Transverse colon (tissue), 4 donors: ENCODE data around the gene ZNF664. TPM values are rescaled to one million over a fixed set of nuclear protein-coding genes. Genes with fewer than 3 reads are reported as not detected.

ENCODE experiments used
- DNase-seq: peaks from one replicate; pipeline ENCODE4 v3.0.0-alpha.2; 2019
- H3K27ac ChIP-seq, 4 donors: fragments of 200-600 bp; sonication (generic); 2 replicates each; pipeline ENCODE4 v1.5.1; 2016 to 2018; ENCODE audit warnings: inconsistent platforms in 4 of 4
- H3K27me3 ChIP-seq: fragments of 200-600 bp; sonication (generic); 2 replicates; pipeline ENCODE4 v1.5.1; 2017; ENCODE audit warnings: inconsistent platforms
- H3K36me3 ChIP-seq, 4 donors: fragments of 200-600 bp; sonication (generic); 2 replicates each; pipeline ENCODE4 v1.5.1; 2017 to 2019; ENCODE audit warnings: inconsistent platforms in 4 of 4
- H3K4me1 ChIP-seq, 4 donors: fragments of 200-600 bp; sonication (generic); 2 replicates each; pipeline ENCODE4 v1.5.1; 2017 to 2020; ENCODE audit warnings: inconsistent platforms in 4 of 4
- H3K4me3 ChIP-seq, 4 donors: fragments of 200-600 bp; sonication (generic); 1 replicate in 1 of 4; 2 replicates in 3 of 4; pipeline versions ENCODE4 v1.5.1 to v1.6.1; 2017 to 2019; ENCODE audit warnings: inconsistent platforms in 4 of 4
- H3K9me3 ChIP-seq, 2 donors: fragments of 200-600 bp; sonication (generic); 2 replicates each; pipeline ENCODE4 v1.5.1; 2017 to 2019; ENCODE audit warnings: inconsistent platforms in 2 of 2
- CTCF ChIP-seq, 5 experiments: fragments of 200-600 bp in 3 of 5; fragments of 450-650 bp in 2 of 5; sonication (generic) in 3 of 5; IDR thresholded peaks; 1 replicate in 2 of 5; 2 replicates in 3 of 5; pipeline ENCODE4 v1.5.1; 2016 to 2017; ENCODE audit warnings: antibody characterized with exemption in 5 of 5, inconsistent platforms in 3 of 5, mild to moderate bottlenecking in 2 of 5, moderate library complexity in 1 of 5
- EP300 ChIP-seq: sonication (generic); formaldehyde crosslinking; IDR thresholded peaks from one replicate; pipeline ENCODE4 v1.6.1; 2017; ENCODE audit warnings: antibody characterized with exemption, low read depth
- POLR2A ChIP-seq: fragments of 450-650 bp; IDR thresholded peaks from one replicate; pipeline ENCODE4 v1.6.1; 2016; ENCODE audit warnings: antibody characterized with exemption, mild to moderate bottlenecking, moderate library complexity
- POLR2AphosphoS5 ChIP-seq, 3 donors: sonication (generic); formaldehyde crosslinking; IDR thresholded peaks; one replicate each; pipeline ENCODE4 v1.6.1; 2016; ENCODE audit warnings: antibody characterized with exemption in 3 of 3
- WGBS, 2 donors: methylation state at CpG; one replicate each; pipeline ENCODE4 v1.1.5; 2018; ENCODE audit warnings: low coverage in 1 of 2; 5-methylcytosine and 5-hydroxymethylcytosine counted together
- in situ Hi-C, 4 donors: fragments of 200-750 bp; cut with MboI; loops; one replicate each; pipeline versions ENCODE4 v1.15.0 to v1.15.1; 2017; ENCODE audit warnings: low sequenced_read_pairs in 3 of 4, low pct_ligation_motif_present in 1 of 4, low pct_unique_long_range_greater_than_20kb in 1 of 4
- intact Hi-C: fragments of 100-400 bp; cut with DNase I; formaldehyde crosslinking; loops from one replicate; pipeline ENCODE4 v1.15.1; 2023; ENCODE audit warnings: low total_unique reads
- total RNA-seq, 4 donors: library from RNA; depleted of rRNA; stranded (reverse); fragments of >200 nt; gene quantifications; one replicate each; pipeline ENCODE4 v1.1.0, GENCODE V29; 2016

Gene ZNF664
- total RNA-seq, 4 donors from 2014 or later, result 84.4 to 144 (median 103) TPM

- no peak for DNase-seq
- Histone ChIP-seq H3K4me1 (no peaks in the 10 kb centered on the region), H3K9me3 (no peaks in the 10 kb centered on the region), H3K27ac (no peak overlapping the region), H3K36me3 (no peaks in the 10 kb centered on the region), H3K4me3 (no peak overlapping the region), H3K27me3 (no peaks in the 10 kb centered on the region)
- intact Hi-C loops (loop anchor here (5.0 kb wide), 1 partner anchor 737 kb away; no protein-coding TSS in a partner anchor), in situ Hi-C loops (loop anchor here in 2 of 4 donors (10.0 to 25.0 kb wide), 2 partner anchors 277 to 730 kb away; no protein-coding TSS in a partner anchor)
- no peak for TF ChIP-seq POLR2A
- no peak for TF ChIP-seq CTCF (IDR thresholded peaks at IDR 0.05)
- TF ChIP-seq EP300, result no peak
- no peak for TF ChIP-seq POLR2AphosphoS5 (IDR thresholded peaks at IDR 0.05)
- WGBS, 2 donors, result 68 to 78% methylated on average over 2 of the region's 2 CpGs
Observed at GRCh38 chr12:124035163-124035562, 62.1 kb downstream of the ZNF664 start.

- DNase-seq, result no peak
- Histone ChIP-seq H3K36me3 (no peaks in the 10 kb centered on the region), H3K27me3 (no peaks in the 10 kb centered on the region), H3K4me1 (no peaks in the 10 kb centered on the region), H3K9me3 (no peaks in the 10 kb centered on the region), H3K27ac (no peak overlapping the region), H3K4me3 (no peak overlapping the region)
- 33 to 58% methylated on average over 1 to 7 of the region's 7 CpGs for WGBS, 2 donors
- intact Hi-C loops, result loop anchor here (5.0 kb wide), 1 partner anchor 736 kb away; no protein-coding TSS in a partner anchor
- in situ Hi-C loops, result loop anchor here in 2 of 4 donors (10.0 to 25.0 kb wide), 2 partner anchors 276 to 729 kb away; no protein-coding TSS in a partner anchor
- TF ChIP-seq POLR2A (no peak), CTCF (IDR thresholded peaks at IDR 0.05) (no peak), EP300 (no peak), POLR2AphosphoS5 (IDR thresholded peaks at IDR 0.05) (no peak)
Observed at GRCh38 chr12:124036171-124036598, 63.2 kb downstream of the ZNF664 start.

GRCh38 chr12:124036657-124037109 is 63.7 kb downstream of the ZNF664 start:
- TF ChIP-seq CTCF (IDR thresholded peaks at IDR 0.05) (peak; percentile 87 to 93 (median 88)), POLR2A (no peak)
- Histone ChIP-seq H3K27ac (no peak overlapping the region), H3K27me3 (no peaks in the 10 kb centered on the region), H3K36me3 (no peaks in the 10 kb centered on the region), H3K4me3 (no peak overlapping the region), H3K4me1 (no peaks in the 10 kb centered on the region), H3K9me3 (no peaks in the 10 kb centered on the region)
- 29 to 47% methylated on average over 6 of the region's 6 CpGs for WGBS, 2 donors
- in situ Hi-C loops (loop anchor here in 2 of 4 donors (10.0 to 25.0 kb wide), 2 partner anchors 276 to 728 kb away; no protein-coding TSS in a partner anchor), intact Hi-C loops (loop anchor here (5.0 kb wide), 1 partner anchor 736 kb away; no protein-coding TSS in a partner anchor)
- peak; percentile 35 for DNase-seq

- WGBS, 2 donors, result 95% methylated on average over 1 of the region's 1 CpG; no CpG with 5 or more reads in 1 of the 2 donors
- Histone ChIP-seq H3K27me3 (no peaks in the 10 kb centered on the region), H3K9me3 (no peaks in the 10 kb centered on the region), H3K4me1 (no peaks in the 10 kb centered on the region), H3K27ac (no peak overlapping the region), H3K4me3 (no peak overlapping the region), H3K36me3 (no peaks in the 10 kb centered on the region)
- intact Hi-C loops (loop anchor here (5.0 kb wide), 1 partner anchor 735 kb away; no protein-coding TSS in a partner anchor), in situ Hi-C loops (loop anchor here in 2 of 4 donors (10.0 to 25.0 kb wide), 2 partner anchors 275 to 727 kb away; no protein-coding TSS in a partner anchor)
- no peak for TF ChIP-seq POLR2A
- no peak for TF ChIP-seq CTCF (IDR thresholded peaks at IDR 0.05)
- TF ChIP-seq EP300, result no peak
- no peak for TF ChIP-seq POLR2AphosphoS5 (IDR thresholded peaks at IDR 0.05)
- DNase-seq, result no peak
Observed at GRCh38 chr12:124037331-124037730, 64.3 kb downstream of the ZNF664 start.
